Stimulated activated naive B cell treated with anti-CD40 and anti-IgM and Interleukin-4, amounts not matched to agents 10 μg/mL and 1 μg/mL and 100 μg/mL, for 72 hours (primary cell): Measurements from ENCODE around the gene SLC12A6.

Source experiments
- ATAC-seq, 2 donors: fragments of 150-1000 bp; cut with Tn5 transposase; replicated peaks; 2 replicates each; pipeline ENCODE4 v1.10.0; 2021; ENCODE audit warnings: moderate library complexity in 1 of 2
- DNase-seq: peaks from one replicate; pipeline ENCODE4 v3.0.0; 2021
- H3K27ac Mint-ChIP-seq: one replicate; pipeline ENCODE4 v1.8.0; 2022; ENCODE audit warnings: mild to moderate bottlenecking, mixed read lengths
- H3K27me3 Mint-ChIP-seq, 2 donors: one replicate each; pipeline ENCODE4 v1.8.0; 2022; ENCODE audit warnings: mixed read lengths in 2 of 2
- H3K36me3 Mint-ChIP-seq, 2 donors: one replicate each; pipeline ENCODE4 v1.8.0; 2022; ENCODE audit warnings: mixed read lengths in 2 of 2, mild to moderate bottlenecking in 1 of 2
- H3K4me1 Mint-ChIP-seq, 2 donors: one replicate each; pipeline ENCODE4 v1.8.0; 2022; ENCODE audit warnings: mixed read lengths in 2 of 2, mild to moderate bottlenecking in 1 of 2
- H3K4me3 Mint-ChIP-seq, 2 donors: one replicate each; pipeline ENCODE4 v1.8.0; 2022; ENCODE audit warnings: mild to moderate bottlenecking in 2 of 2, mixed read lengths in 2 of 2, moderate library complexity in 1 of 2
- H3K9me3 Mint-ChIP-seq, 2 donors: one replicate each; pipeline ENCODE4 v1.8.0; 2022; ENCODE audit warnings: mixed read lengths in 2 of 2, mild to moderate bottlenecking in 1 of 2

SLC12A6 gene

GRCh38 chr15:34246276-34246976 lies 91.2 kb downstream of the SLC12A6 start:
- Mint-ChIP-seq H3K4me3 (no peak overlapping the region), H3K27ac (no peak overlapping the region), H3K9me3 (no peaks in the 10 kb centered on the region), H3K4me1 (peaks cover 5% of the 10 kb centered on the region in 2 donors), H3K27me3 (no peaks in the 10 kb centered on the region), H3K36me3 (peaks cover 27 to 41% of the 10 kb centered on the region in 2 donors)
- DNase-seq (no peak), ATAC-seq (no peak)

GRCh38 chr15:34243226-34243625 lies 94.4 kb downstream of the SLC12A6 start:
- no peak overlapping the region for H3K27ac Mint-ChIP-seq
- no peaks in the 10 kb centered on the region for H3K27me3 Mint-ChIP-seq
- H3K36me3 Mint-ChIP-seq, result peaks cover 26 to 42% of the 10 kb centered on the region in 2 donors
- H3K4me1 Mint-ChIP-seq, result peaks cover 10 to 12% of the 10 kb centered on the region in 2 donors
- H3K9me3 Mint-ChIP-seq, result no peaks in the 10 kb centered on the region
- no peak for ATAC-seq
- no peak overlapping the region for H3K4me3 Mint-ChIP-seq
- no peak for DNase-seq

DNA sequence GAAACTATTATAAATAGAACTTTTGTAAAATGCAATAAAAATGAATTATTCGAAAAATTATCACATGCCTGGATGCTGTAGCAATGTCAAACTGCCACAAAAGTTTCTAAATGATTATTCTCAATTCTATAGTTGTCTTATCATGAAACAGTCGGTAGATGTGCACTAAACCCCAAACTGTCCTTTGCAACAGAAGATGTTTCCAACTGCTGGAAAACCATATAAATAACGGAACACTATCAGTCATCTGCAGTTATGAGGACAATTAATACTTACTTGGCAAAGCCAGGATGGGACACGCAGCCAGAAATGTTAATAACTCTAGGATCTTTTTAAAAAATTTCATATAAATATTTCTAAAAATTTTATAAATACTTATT lies 95.3 kb downstream of the SLC12A6 start:
- ATAC-seq (no peak), DNase-seq (no peak)
- H3K4me1 Mint-ChIP-seq, result peaks cover 7 to 10% of the 10 kb centered on the region in 2 donors
- no peaks in the 10 kb centered on the region for H3K27me3 Mint-ChIP-seq
- no peaks in the 10 kb centered on the region for H3K9me3 Mint-ChIP-seq
- no peak overlapping the region for H3K4me3 Mint-ChIP-seq
- H3K36me3 Mint-ChIP-seq, result peaks cover 23 to 40% of the 10 kb centered on the region in 2 donors
- no peak overlapping the region for H3K27ac Mint-ChIP-seq

GRCh38 chr15:34241376-34242330 lies 95.9 kb downstream of the SLC12A6 start:
- DNase-seq (peak; percentile 5), ATAC-seq (peak; percentile 84)
- no peak overlapping the region for H3K4me3 Mint-ChIP-seq
- H3K36me3 Mint-ChIP-seq, result peaks cover 23 to 39% of the 10 kb centered on the region in 2 donors
- H3K27ac Mint-ChIP-seq, result no peak overlapping the region
- no peaks in the 10 kb centered on the region for H3K9me3 Mint-ChIP-seq
- no peaks in the 10 kb centered on the region for H3K27me3 Mint-ChIP-seq
- H3K4me1 Mint-ChIP-seq, result peaks cover 7 to 10% of the 10 kb centered on the region in 2 donors

DNA sequence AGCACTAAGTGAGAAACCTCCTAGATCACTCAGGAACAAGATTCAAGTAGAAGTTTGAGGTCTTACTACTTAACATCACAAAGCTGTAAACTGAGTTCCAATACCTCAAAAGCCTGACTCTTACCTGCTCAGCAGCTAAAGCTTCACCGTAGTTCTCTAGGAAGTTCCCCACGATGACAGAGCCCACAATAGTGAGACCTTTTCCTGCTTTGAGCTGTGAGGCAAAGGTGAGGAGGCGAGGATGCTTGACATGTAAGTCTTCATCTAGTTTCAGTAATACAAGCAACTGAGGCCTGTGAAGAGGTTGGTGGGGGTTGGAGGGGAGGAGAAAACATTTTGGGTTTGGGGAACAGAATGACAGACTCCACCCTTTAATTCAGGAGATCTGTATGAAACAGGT lies 97.0 kb downstream of the SLC12A6 start:
- H3K27me3 Mint-ChIP-seq, result no peaks in the 10 kb centered on the region
- peaks cover 29 to 45% of the 10 kb centered on the region in 2 donors for H3K36me3 Mint-ChIP-seq
- H3K9me3 Mint-ChIP-seq, result no peaks in the 10 kb centered on the region
- ATAC-seq (no peak), DNase-seq (no peak)
- peaks cover 7 to 10% of the 10 kb centered on the region in 2 donors for H3K4me1 Mint-ChIP-seq
- no peak overlapping the region for H3K4me3 Mint-ChIP-seq
- H3K27ac Mint-ChIP-seq, result no peak overlapping the region

- Mint-ChIP-seq H3K4me3 (no peak overlapping the region), H3K9me3 (no peaks in the 10 kb centered on the region), H3K27ac (peak overlapping the region; percentile 42), H3K36me3 (peaks cover 26 to 44% of the 10 kb centered on the region in 2 donors), H3K27me3 (no peaks in the 10 kb centered on the region), H3K4me1 (peaks cover 5 to 7% of the 10 kb centered on the region in 2 donors)
- DNase-seq (no peak), ATAC-seq (peak in 1 of 2 donors; percentile 53)
These were observed 98.3 kb downstream of the SLC12A6 start for GRCh38 chr15:34239151-34239808.

- Mint-ChIP-seq H3K9me3 (no peaks in the 10 kb centered on the region), H3K4me1 (no peaks in the 10 kb centered on the region), H3K36me3 (peaks cover 26 to 44% of the 10 kb centered on the region in 2 donors), H3K27ac (peak overlapping the region; percentile 32), H3K27me3 (no peaks in the 10 kb centered on the region), H3K4me3 (no peak overlapping the region)
- DNase-seq, result no peak
- ATAC-seq, result no peak
These were observed 104.0 kb downstream of the SLC12A6 start for GRCh38 chr15:34233614-34234013.

GRCh38 chr15:34223904-34224596 lies 113.5 kb downstream of the SLC12A6 start:
- peak overlapping the region; percentile 95 to 98 for H3K4me3 Mint-ChIP-seq
- no peaks in the 10 kb centered on the region for H3K27me3 Mint-ChIP-seq
- no peaks in the 10 kb centered on the region for H3K9me3 Mint-ChIP-seq
- ATAC-seq, result peak; percentile 34 to 38
- peak overlapping the region; percentile 93 for H3K27ac Mint-ChIP-seq
- peaks cover 16 to 26% of the 10 kb centered on the region in 2 donors for H3K4me1 Mint-ChIP-seq
- DNase-seq, result no peak
- H3K36me3 Mint-ChIP-seq, result peaks cover 19 to 23% of the 10 kb centered on the region in 2 donors

DNA sequence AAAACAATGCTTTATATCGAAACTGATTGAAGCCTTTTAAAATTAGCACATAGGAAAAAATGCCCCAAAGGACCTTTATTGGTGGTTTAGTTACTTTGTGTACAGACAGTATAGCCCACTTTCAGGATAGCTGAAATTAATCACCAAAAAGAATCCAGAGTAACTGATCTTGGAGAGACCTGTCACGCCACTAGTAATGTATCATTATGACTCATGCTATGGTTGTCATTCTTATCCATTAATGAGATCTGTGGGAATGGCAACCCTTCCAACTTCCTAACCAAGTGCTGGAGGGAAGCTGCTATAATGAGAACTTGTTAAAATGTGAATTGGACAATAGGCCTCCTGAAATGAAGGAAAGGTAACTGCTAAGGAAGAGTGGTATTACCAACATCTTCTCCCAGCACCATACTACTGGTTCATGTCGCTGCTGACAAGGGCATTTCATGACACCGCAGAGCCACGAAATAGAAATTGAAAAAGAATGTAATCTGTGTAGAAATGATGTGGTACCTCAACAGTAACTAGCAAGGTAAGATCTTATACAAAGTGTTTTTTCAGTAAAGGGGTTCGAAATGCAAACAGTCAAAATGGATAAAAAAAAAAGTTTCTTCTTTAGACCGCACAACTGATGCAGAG lies 119.9 kb downstream of the SLC12A6 start:
- Mint-ChIP-seq H3K4me3 (no peak overlapping the region), H3K27ac (no peak overlapping the region)

DNA sequence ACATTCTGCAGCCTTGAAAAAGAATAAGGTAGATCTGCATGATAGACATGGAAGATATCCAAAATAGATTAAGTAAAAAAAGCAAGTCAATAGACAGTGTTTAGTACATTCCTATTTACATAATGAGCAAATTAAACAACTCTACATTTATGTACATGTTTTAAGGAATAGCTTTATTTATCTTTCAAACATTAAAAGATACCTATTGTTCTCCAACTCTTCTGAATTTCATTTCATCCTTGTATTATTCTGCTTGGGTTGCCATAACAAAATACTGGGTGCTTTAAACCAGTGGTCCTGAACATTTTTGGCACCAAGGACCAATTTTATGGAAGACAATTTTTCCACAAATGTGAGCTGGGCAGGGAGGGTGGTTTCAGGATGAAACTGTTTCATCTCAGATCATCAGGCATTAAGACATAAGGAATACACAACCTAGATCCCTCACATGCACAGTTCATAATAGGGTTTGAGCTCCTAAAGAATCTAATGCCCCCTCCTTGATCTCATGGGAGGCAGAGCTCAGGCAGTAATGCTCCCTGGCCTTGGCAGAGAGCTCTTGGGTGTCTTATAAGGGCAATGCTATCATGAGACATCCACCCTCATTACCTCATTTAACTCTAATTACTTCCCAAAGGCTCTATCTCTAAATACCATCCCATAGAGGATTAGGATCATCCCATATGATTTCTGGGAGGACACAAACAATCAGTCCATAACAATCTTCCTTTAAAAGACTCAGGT lies 120.9 kb downstream of the SLC12A6 start:
- no peak overlapping the region for H3K4me3 Mint-ChIP-seq
- DNase-seq (no peak), ATAC-seq (no peak)
- peaks cover 6 to 16% of the 10 kb centered on the region in 2 donors for H3K27me3 Mint-ChIP-seq
- H3K9me3 Mint-ChIP-seq, result no peaks in the 10 kb centered on the region
- no peaks in the 10 kb centered on the region for H3K36me3 Mint-ChIP-seq
- H3K4me1 Mint-ChIP-seq, result no peaks in the 10 kb centered on the region
- no peak overlapping the region for H3K27ac Mint-ChIP-seq

More for the DNA sequence above, 119.9 kb downstream of the SLC12A6 start:
- H3K36me3 Mint-ChIP-seq, result no peaks in the 10 kb centered on the region
- H3K4me1 Mint-ChIP-seq, result no peaks in the 10 kb centered on the region
- ATAC-seq (no peak), DNase-seq (no peak)
- H3K27me3 Mint-ChIP-seq, result peaks cover 6 to 16% of the 10 kb centered on the region in 2 donors
- H3K9me3 Mint-ChIP-seq, result no peaks in the 10 kb centered on the region

DNA sequence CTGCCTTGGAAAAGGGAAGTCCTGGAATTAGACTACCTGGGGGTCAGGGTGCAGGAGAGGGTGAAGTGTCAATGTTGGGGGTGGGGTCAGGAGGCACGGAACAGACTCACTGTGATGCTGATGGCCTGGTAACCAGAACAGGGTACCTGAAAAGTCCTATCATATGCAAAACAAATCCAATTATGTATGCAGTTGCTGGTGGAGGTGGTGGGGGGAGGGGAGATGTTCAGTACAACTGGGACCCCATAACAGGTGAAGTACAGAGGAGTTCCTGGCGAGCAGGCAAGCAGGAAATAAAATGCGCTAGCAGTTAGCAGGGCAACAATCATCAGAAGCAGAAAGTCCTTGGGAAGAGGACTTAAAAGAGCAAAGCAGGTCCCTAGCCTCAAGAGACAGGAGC lies 123.4 kb downstream of the SLC12A6 start:
- Mint-ChIP-seq H3K27ac (no peak overlapping the region), H3K4me1 (peaks cover 1 to 9% of the 10 kb centered on the region in 2 donors), H3K36me3 (no peaks in the 10 kb centered on the region), H3K27me3 (peaks cover 6 to 16% of the 10 kb centered on the region in 2 donors), H3K4me3 (no peak overlapping the region), H3K9me3 (no peaks in the 10 kb centered on the region)
- DNase-seq (no peak), ATAC-seq (no peak)

GRCh38 chr15:34213690-34214089 lies 123.9 kb downstream of the SLC12A6 start:
- Mint-ChIP-seq H3K4me3 (no peak overlapping the region), H3K27me3 (peaks cover 6 to 16% of the 10 kb centered on the region in 2 donors), H3K9me3 (no peaks in the 10 kb centered on the region), H3K36me3 (no peaks in the 10 kb centered on the region), H3K4me1 (peaks cover 1 to 11% of the 10 kb centered on the region in 2 donors), H3K27ac (no peak overlapping the region)
- DNase-seq, result no peak
- no peak for ATAC-seq
